ENCODE data around the gene NTSR1. TPM values are rescaled to one million over a fixed set of nuclear protein-coding genes. Genes with fewer than 3 reads are reported as not detected.

NTSR1 gene
- total and polyA plus RNA-seq, 2 of the 8 experiments (the other 6 are each of a cell fraction or from before 2014, with no cell fraction given): 0.53 to 0.89 TPM

DNA sequence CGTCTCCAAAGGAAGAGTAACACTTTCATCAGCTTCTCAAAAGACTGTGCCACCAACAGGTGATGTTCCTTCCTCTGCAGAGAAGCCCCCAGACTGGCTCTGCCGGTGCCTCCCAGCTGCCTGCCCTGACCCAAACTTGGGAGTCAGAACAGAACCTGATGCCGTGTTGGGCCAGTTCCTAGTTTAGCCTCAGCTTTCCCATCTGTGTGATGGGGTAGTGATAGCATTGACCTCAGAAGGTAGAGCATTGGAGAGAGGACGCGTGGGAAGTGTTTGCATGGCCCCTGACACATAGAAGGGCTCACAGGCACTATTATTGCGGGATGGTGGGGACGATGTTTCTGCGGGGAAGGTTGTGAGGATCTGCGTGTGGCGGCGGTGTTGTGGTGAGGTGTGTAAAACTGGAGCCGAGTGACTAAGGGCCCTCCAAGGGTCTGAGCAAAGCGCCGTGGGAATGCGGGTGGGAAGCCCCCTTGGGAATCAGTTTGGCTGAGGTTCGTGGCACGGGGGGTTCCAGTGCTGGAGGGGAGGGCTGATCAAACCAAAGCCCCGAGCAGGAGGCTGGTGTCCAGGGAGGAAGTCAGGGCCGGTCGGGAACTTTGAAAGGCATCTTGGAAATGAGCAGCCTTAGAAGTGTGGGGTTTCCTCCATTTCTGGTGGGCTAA, 1.7 kb downstream of the NTSR1 start:
- Histone ChIP-seq H3K56ac (replicated peaks; ENCODE audit: insufficient read length, low read depth, low read length) (no peak overlapping the region), H3K36me3 (ENCODE audit: control insufficient read depth in 2 of 4, insufficient read depth in 4 of 4, low read length in 3 of 4) (no peaks in the 10 kb centered on the region), H3K23ac (ENCODE audit: insufficient read length) (no peak overlapping the region), H3K14ac (ENCODE audit: insufficient read length) (no peak overlapping the region), H2BK5ac (ENCODE audit: low read depth, low read length) (no peak overlapping the region), H3K4ac (replicated peaks; ENCODE audit: insufficient read length, low read depth, low read length) (no peak overlapping the region), H4K5ac (ENCODE audit: insufficient read length, low read depth, low read length) (no peak overlapping the region), H4K91ac (replicated peaks; ENCODE audit: insufficient read length, low read length) (no peak overlapping the region), H2BK15ac (ENCODE audit: low read length) (no peak overlapping the region), H2BK120ac (replicated peaks; ENCODE audit: low read depth, low read length) (no peak overlapping the region), H3K4me3 (ENCODE audit: extremely low read depth in 1 of 4, insufficient read depth in 2 of 4, low read depth in 3 of 4, low read length in 4 of 4) (no peak overlapping the region), H2BK20ac (ENCODE audit: low read length) (no peak overlapping the region), H3K79me2 (ENCODE audit: control insufficient read depth in 1 of 2, insufficient read depth in 2 of 2, low read length in 2 of 2) (no peaks in the 10 kb centered on the region), H3K27ac (ENCODE audit: low read depth, low read length) (no peak overlapping the region), H4K8ac (ENCODE audit: extremely low read depth, insufficient read depth, low read length) (0 out of 2 replicates have a peak overlapping the region, but pooled peaks have one; percentile 77), H3K23me2 (ENCODE audit: low read depth, low read length) (peaks cover 11% of the 10 kb centered on the region; the same call in 1 of the 2 replicates), H2BK12ac (ENCODE audit: low read depth, low read length) (no peak overlapping the region), H3K79me1 (ENCODE audit: low read depth, low read length) (no peaks in the 10 kb centered on the region), H3K18ac (ENCODE audit: extremely low read depth, low read length) (no peak overlapping the region), H3K9ac (replicated peaks in 1 of 4; ENCODE audit: extremely low read depth in 1 of 4, low read depth in 3 of 4, low read length in 3 of 4) (no peak overlapping the region), H3K4me2 (ENCODE audit: insufficient read depth in 1 of 2, low read depth in 2 of 2, low read length in 2 of 2) (no peak overlapping the region), H4K20me1 (replicated peaks in 1 of 2; ENCODE audit: control insufficient read depth in 1 of 2, insufficient read depth in 2 of 2, low read length in 2 of 2) (peaks cover 3 to 5% of the 10 kb centered on the region in 2 experiments), H3K27me3 (replicated peaks in 1 of 4; ENCODE audit: control insufficient read depth in 3 of 4, extremely low read depth in 1 of 4, insufficient read depth in 3 of 4, low read length in 3 of 4) (peaks cover 22 to 38% (median 31%) of the 10 kb centered on the region in 4 experiments), H3K4me1 (replicated peaks in 1 of 4; ENCODE audit: control insufficient read depth in 3 of 4, insufficient read depth in 4 of 4, low read length in 3 of 4) (peaks cover 0 to 8% (median 7%) of the 10 kb centered on the region in 4 experiments; a peak in 5 of 7 replicates), H3K9me3 (ENCODE audit: insufficient read depth in 2 of 2, low read depth in 1 of 2, low read length in 1 of 2) (no peaks in the 10 kb centered on the region), H2AFZ (ENCODE audit: low read length) (no peak overlapping the region), H2AK5ac (ENCODE audit: low read depth, low read length) (no peak overlapping the region)
- CTCF ChIA-PET (ENCODE audit: partially characterized antibody): interaction anchor here (0.8 to 1.6 kb wide), 5 partner anchors 9 to 98 kb away, joined by 3 to 4 read pairs (median 3); no protein-coding TSS in a partner anchor
- FAIRE-seq (no peak), DNase-seq (ENCODE audit: low read depth in 1 of 2, low spot score in 2 of 2) (no peak)
- WGBS, 2 experiments (ENCODE audit: extremely low coverage in 1 of 2, insufficient coverage in 1 of 2, insufficient read length in 1 of 2, insufficient replicate concordance in 2 of 2, low coverage in 1 of 2, low lambda C conversion rate in 2 of 2, missing lambda C conversion rate in 1 of 2): 93% methylated on average over 20 of the region's 20 CpGs; no CpG with 5 or more reads in 1 of the 2 experiments
- POLR2A ChIA-PET (ENCODE audit: partially characterized antibody): no interaction called here
- TF ChIP-seq POLR2AphosphoS5 (IDR thresholded peaks at IDR 0.05; ENCODE audit: low read depth, low read length) (no peak), NRF1 (IDR thresholded peaks at IDR 0.05; ENCODE audit: low read depth, low read length) (no peak), SAP30 (IDR thresholded peaks at IDR 0.05; ENCODE audit: insufficient read depth, insufficient replicate concordance, low read length) (no peak), HDAC6 (IDR thresholded peaks at IDR 0.05; ENCODE audit: low read depth, low read length) (no peak), POLR2A (IDR thresholded peaks at IDR 0.05; ENCODE audit: control extremely low read depth in 1 of 2, low read depth in 2 of 2, low read length in 2 of 2) (no peak)
